ENCODE measurements around the gene ANXA9.
A peak's percentile ranks its signal among the peaks of the same experiment; 100 is the strongest.

ANXA9 gene

GRCh38 chr1:151011154-151011850 is 29.2 kb downstream of the ANXA9 start:
- DNase-seq (ENCODE audit: low spot score in 2 of 2) (no peak), ATAC-seq (replicated peaks; ENCODE audit: extremely low read depth, poor library complexity, severe bottlenecking) (no peak)
- Mint-ChIP-seq H3K27ac (ENCODE audit: low read depth) (no peak overlapping the region), H3K4me1 (peaks cover 55% of the 10 kb centered on the region), H3K4me3 (no peak overlapping the region), H3K27me3 (no peaks in the 10 kb centered on the region), H3K9me3 (no peaks in the 10 kb centered on the region), H3K36me3 (ENCODE audit: insufficient read depth) (peaks cover 16% of the 10 kb centered on the region)

- Mint-ChIP-seq H3K27me3 (no peaks in the 10 kb centered on the region), H3K27ac (ENCODE audit: low read depth) (no peak overlapping the region), H3K4me1 (peaks cover 40% of the 10 kb centered on the region), H3K9me3 (no peaks in the 10 kb centered on the region), H3K4me3 (no peak overlapping the region), H3K36me3 (ENCODE audit: insufficient read depth) (peaks cover 11% of the 10 kb centered on the region)
- ATAC-seq (replicated peaks; ENCODE audit: extremely low read depth, poor library complexity, severe bottlenecking) = no peak
- no peak for DNase-seq (ENCODE audit: low spot score in 2 of 2)
Observed at GRCh38 chr1:151012684-151013471, 30.8 kb downstream of the ANXA9 start.

DNA sequence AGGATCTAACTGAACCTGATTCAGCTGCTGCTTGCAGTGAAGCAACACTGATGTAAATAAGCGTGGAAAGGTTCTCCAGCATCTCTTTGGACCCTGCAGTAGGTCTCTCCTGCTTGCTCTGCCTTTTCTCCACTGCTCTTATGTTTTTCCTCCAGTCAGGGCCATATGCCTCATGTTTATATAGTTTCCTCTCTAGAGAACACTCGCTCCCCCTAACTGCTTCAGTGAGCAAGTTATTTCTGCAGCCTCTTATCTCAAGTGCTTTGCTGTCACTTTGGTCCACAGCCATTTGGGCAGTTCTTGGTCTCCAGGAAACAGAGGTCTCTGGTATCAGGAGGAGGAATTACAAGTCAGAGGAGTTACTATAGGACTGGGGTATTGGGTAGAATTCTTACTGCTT is 31.4 kb downstream of the ANXA9 start:
- DNase-seq (ENCODE audit: low spot score in 2 of 2) (no peak), ATAC-seq (replicated peaks; ENCODE audit: extremely low read depth, poor library complexity, severe bottlenecking) (no peak)
- no peak overlapping the region for H3K27ac Mint-ChIP-seq (ENCODE audit: low read depth)
- peaks cover 6% of the 10 kb centered on the region for H3K36me3 Mint-ChIP-seq (ENCODE audit: insufficient read depth)
- peaks cover 35% of the 10 kb centered on the region for H3K4me1 Mint-ChIP-seq
- no peaks in the 10 kb centered on the region for H3K9me3 Mint-ChIP-seq
- no peak overlapping the region for H3K4me3 Mint-ChIP-seq
- H3K27me3 Mint-ChIP-seq = no peaks in the 10 kb centered on the region

DNA sequence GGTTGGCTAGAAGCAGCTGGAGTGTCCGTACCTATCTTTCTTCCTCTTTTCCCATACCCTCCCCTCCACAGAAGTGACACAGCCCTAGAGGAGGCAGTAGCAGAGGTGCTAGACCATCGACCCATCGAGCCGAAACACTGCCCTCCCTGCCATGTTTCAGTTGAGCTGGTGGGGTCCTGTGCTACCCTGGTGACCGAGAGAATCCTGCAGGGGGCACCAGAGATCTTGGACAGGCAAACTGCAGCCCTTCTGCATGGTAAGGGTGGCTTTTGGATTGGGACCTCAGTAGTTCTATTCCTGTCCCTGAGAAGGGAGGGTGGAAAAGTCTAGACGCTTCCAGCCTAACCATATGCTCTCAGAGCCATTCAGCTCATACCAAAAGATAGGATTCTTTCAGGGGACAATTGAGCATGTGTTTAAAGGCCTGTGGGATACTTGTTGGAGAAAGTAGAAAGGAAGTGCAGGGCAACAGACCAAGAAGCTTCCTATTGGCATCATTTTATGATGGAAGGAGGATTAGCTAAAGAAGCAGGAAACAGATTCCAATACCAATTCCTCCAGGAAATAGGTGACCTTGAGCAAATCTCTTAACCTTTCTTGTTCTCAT is 42.6 kb downstream of the ANXA9 start:
- Mint-ChIP-seq H3K4me3 (peak overlapping the region; percentile 37), H3K27ac (ENCODE audit: low read depth) (peak overlapping the region; percentile 29), H3K36me3 (ENCODE audit: insufficient read depth) (peaks cover 30% of the 10 kb centered on the region)

DNA sequence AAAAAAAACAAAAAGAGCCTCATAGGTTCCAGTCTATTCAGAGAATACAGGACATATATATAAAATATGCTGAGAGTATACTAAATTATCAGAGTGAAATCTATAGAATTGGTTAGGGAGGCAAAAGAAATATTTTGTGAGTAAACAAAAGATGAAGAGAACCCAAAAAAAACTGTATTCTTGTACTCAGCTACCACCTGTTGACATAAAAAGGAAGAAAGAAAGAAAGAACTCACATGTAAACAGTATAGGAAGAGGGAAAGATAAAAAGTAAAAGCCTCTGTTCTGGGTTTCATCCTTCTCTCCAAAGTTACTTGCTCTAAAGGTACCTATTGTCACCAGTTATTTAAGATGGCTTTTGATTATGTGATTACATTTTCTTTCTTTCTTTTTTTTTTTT is 44.4 kb downstream of the ANXA9 start:
- H3K4me3 Mint-ChIP-seq = no peak overlapping the region
- H3K9me3 Mint-ChIP-seq = no peaks in the 10 kb centered on the region
- ATAC-seq (replicated peaks; ENCODE audit: extremely low read depth, poor library complexity, severe bottlenecking) = no peak
- H3K27me3 Mint-ChIP-seq = no peaks in the 10 kb centered on the region
- no peak for DNase-seq (ENCODE audit: low spot score in 2 of 2)
- H3K36me3 Mint-ChIP-seq (ENCODE audit: insufficient read depth) = peaks cover 43% of the 10 kb centered on the region
- H3K27ac Mint-ChIP-seq (ENCODE audit: low read depth) = no peak overlapping the region
- peaks cover 7% of the 10 kb centered on the region for H3K4me1 Mint-ChIP-seq

More for the DNA sequence above, 42.6 kb downstream of the ANXA9 start:
- no peaks in the 10 kb centered on the region for H3K9me3 Mint-ChIP-seq
- ATAC-seq (replicated peaks; ENCODE audit: extremely low read depth, poor library complexity, severe bottlenecking) = peak; percentile 99
- peaks cover 7% of the 10 kb centered on the region for H3K4me1 Mint-ChIP-seq
- no peaks in the 10 kb centered on the region for H3K27me3 Mint-ChIP-seq
- peak; percentile 81 to 83 for DNase-seq (ENCODE audit: low spot score in 2 of 2)

DNA sequence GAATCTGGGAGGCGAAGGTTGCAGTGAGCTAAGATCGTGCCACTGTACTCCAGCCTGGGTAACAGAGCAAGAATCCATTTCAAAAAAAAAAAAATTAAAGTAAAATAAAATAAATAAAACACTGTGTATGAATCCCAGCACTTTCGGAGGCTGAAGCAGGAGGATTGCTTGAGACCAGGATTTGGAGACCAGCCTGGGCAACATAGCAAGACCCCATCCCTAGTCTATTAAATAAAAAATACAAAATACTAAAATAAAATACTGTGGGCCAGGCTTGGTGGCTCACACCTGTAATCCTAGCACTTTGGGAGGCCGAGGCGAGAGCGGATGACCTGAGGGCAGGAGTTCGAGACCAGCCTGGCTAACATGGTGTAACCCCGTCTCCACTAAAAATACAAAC is 50.1 kb downstream of the ANXA9 start:
- Mint-ChIP-seq H3K36me3 (ENCODE audit: insufficient read depth) (peaks cover 35% of the 10 kb centered on the region), H3K27me3 (no peaks in the 10 kb centered on the region), H3K27ac (ENCODE audit: low read depth) (no peak overlapping the region), H3K4me1 (peaks cover 5% of the 10 kb centered on the region), H3K4me3 (no peak overlapping the region), H3K9me3 (no peaks in the 10 kb centered on the region)
- DNase-seq (ENCODE audit: low spot score in 2 of 2) (no peak), ATAC-seq (replicated peaks; ENCODE audit: extremely low read depth, poor library complexity, severe bottlenecking) (no peak)

DNA sequence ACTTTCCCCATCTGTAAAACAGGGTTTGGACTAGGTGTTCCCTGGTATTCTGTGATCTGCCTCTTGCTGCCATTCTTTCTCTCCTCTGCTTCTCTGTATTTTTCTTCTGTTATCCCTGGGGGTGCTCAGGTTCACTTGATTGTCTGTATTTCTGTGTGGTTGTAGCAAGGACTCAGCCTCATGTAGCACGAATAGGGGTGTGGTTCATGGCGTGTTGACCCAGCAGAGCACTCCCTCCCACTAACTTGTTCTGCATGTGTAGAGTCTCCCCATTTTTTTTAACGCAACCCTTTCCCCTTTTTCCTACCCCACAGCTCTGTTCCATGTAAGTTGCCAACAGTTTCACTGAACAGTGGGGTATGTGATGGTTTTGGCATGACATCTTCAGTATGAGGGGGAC is 53.1 kb downstream of the ANXA9 start:
- H3K4me3 Mint-ChIP-seq = no peak overlapping the region
- H3K27me3 Mint-ChIP-seq = no peaks in the 10 kb centered on the region
- H3K9me3 Mint-ChIP-seq = no peaks in the 10 kb centered on the region
- ATAC-seq (replicated peaks; ENCODE audit: extremely low read depth, poor library complexity, severe bottlenecking) = no peak
- peak overlapping the region; percentile 5 for H3K27ac Mint-ChIP-seq (ENCODE audit: low read depth)
- peaks cover 5% of the 10 kb centered on the region for H3K4me1 Mint-ChIP-seq
- peaks cover 23% of the 10 kb centered on the region for H3K36me3 Mint-ChIP-seq (ENCODE audit: insufficient read depth)
- DNase-seq (ENCODE audit: low spot score in 2 of 2) = no peak

DNA sequence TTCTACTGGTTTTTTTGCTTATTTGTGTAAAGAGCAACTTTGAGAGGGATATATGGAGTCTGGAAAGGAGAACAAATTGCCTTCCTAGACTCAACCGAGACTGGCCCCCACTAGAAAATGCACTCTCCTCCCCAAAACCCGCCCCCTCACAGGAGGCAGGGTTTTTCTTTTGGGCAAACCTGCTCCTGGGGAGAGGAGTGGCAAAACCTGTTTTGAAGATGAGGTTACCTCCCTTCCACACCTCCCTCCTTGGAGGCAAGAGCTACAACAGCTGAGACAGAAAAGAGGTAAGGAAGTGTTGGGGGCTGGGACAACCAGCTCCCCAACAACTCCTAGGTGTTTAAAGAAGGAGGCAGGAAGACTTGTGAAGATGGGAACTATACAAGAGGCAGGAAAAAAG is 54.3 kb downstream of the ANXA9 start, which contains the start of gene BNIPL:
BNIPL (plus strand) TSS at position 231 of the 400 bp plus-strand sequence; CDS start at position 371, 140 bp downstream.
- Mint-ChIP-seq H3K4me3 (no peak within 1 kb of the TSS), H3K4me1 (peaks cover 5% of the 10 kb centered on the region), H3K9me3 (no peaks in the 10 kb centered on the region), H3K27me3 (no peaks in the 10 kb centered on the region), H3K36me3 (ENCODE audit: insufficient read depth) (peaks cover 13% of the 10 kb centered on the region), H3K27ac (ENCODE audit: low read depth) (peak within 1 kb of the TSS; percentile 14)
- DNase-seq (ENCODE audit: low spot score in 2 of 2) = no peak
- no peak for ATAC-seq (replicated peaks; ENCODE audit: extremely low read depth, poor library complexity, severe bottlenecking)

- Mint-ChIP-seq H3K4me3 (no peak overlapping the region), H3K36me3 (ENCODE audit: insufficient read depth) (peaks cover 11% of the 10 kb centered on the region)
Observed at GRCh38 chr1:151037032-151037431, 54.9 kb downstream of the ANXA9 start.

GRCh38 chr1:151039521-151039920 is 57.4 kb downstream of the ANXA9 start:
- no peak overlapping the region for H3K27ac Mint-ChIP-seq (ENCODE audit: low read depth)
- no peak for DNase-seq (ENCODE audit: low spot score in 2 of 2)
- H3K36me3 Mint-ChIP-seq (ENCODE audit: insufficient read depth) = peaks cover under 1% of the 10 kb centered on the region
- no peak for ATAC-seq (replicated peaks; ENCODE audit: extremely low read depth, poor library complexity, severe bottlenecking)
- H3K4me1 Mint-ChIP-seq = peaks cover 11% of the 10 kb centered on the region
- no peaks in the 10 kb centered on the region for H3K27me3 Mint-ChIP-seq
- no peaks in the 10 kb centered on the region for H3K9me3 Mint-ChIP-seq
- H3K4me3 Mint-ChIP-seq = no peak overlapping the region

More at GRCh38 chr1:151037032-151037431, 54.9 kb downstream of the ANXA9 start:
- Mint-ChIP-seq H3K27me3 (no peaks in the 10 kb centered on the region), H3K27ac (ENCODE audit: low read depth) (peak overlapping the region; percentile 14), H3K9me3 (no peaks in the 10 kb centered on the region), H3K4me1 (peaks cover 5% of the 10 kb centered on the region)
- DNase-seq (ENCODE audit: low spot score in 2 of 2) (no peak), ATAC-seq (replicated peaks; ENCODE audit: extremely low read depth, poor library complexity, severe bottlenecking) (no peak)

GRCh38 chr1:151043163-151043562 is 61.1 kb downstream of the ANXA9 start:
- Mint-ChIP-seq H3K27ac (ENCODE audit: low read depth) (peak overlapping the region; percentile 57), H3K36me3 (ENCODE audit: insufficient read depth) (peaks cover 2% of the 10 kb centered on the region), H3K4me3 (no peak overlapping the region), H3K4me1 (peaks cover 28% of the 10 kb centered on the region), H3K27me3 (no peaks in the 10 kb centered on the region), H3K9me3 (no peaks in the 10 kb centered on the region)
- ATAC-seq (replicated peaks; ENCODE audit: extremely low read depth, poor library complexity, severe bottlenecking) = no peak
- DNase-seq (ENCODE audit: low spot score in 2 of 2) = no peak

All from central memory CD8-positive, alpha-beta T cell (primary cell).